NCI-H1048 (cell line): ENCODE results near the gene DKK2.
"Not testable (repeated sequence)": the region's sequence is repeated elsewhere in the genome, so short reads cannot be mapped to it uniquely, and the experiment has no call there.

ENCODE experiments used
- DNase-seq: peaks from one replicate; lab custom pipeline; 2025; lab: John Stamatoyannopoulos, UW

DKK2 gene

GRCh38 chr4:106909486-106910188 lies 126.5 kb downstream of the DKK2 start:
- DNase-seq: no peak

- not testable (repeated sequence) for DNase-seq
Observed at GRCh38 chr4:106908049-106908448, 128.1 kb downstream of the DKK2 start.

- DNase-seq: no peak
Observed at GRCh38 chr4:106907216-106907615, 128.9 kb downstream of the DKK2 start.

GRCh38 chr4:106906728-106907127 lies 129.4 kb downstream of the DKK2 start:
- no peak for DNase-seq

GRCh38 chr4:106898621-106899230 lies 137.4 kb downstream of the DKK2 start:
- DNase-seq: peak; percentile 18

GRCh38 chr4:106893903-106894302 lies 142.2 kb downstream of the DKK2 start:
- DNase-seq: no peak

- no peak for DNase-seq
Observed at GRCh38 chr4:106893395-106893881, 142.7 kb downstream of the DKK2 start.

- DNase-seq: no peak
Observed at GRCh38 chr4:106892786-106893185, 143.3 kb downstream of the DKK2 start.

- no peak for DNase-seq
Observed at GRCh38 chr4:106875340-106875739, 160.8 kb downstream of the DKK2 start.
